Activated CD4-positive, CD25-positive, alpha-beta regulatory T cell treated with anti-CD3 and anti-CD28 coated beads, Interleukin-2, amount 50 U/mL, for 16 hours (primary cell): Measurements from ENCODE around the gene PGGHG.
"Not testable (repeated sequence)": the region's sequence is repeated elsewhere in the genome, so short reads cannot be mapped to it uniquely, and the experiment has no call there.

Experiments used
- DNase-seq: peaks from one replicate; pipeline ENCODE4 v3.0.0-alpha.2; 2020; ENCODE audit warnings: low read depth, low spot score

The PGGHG gene

DNA sequence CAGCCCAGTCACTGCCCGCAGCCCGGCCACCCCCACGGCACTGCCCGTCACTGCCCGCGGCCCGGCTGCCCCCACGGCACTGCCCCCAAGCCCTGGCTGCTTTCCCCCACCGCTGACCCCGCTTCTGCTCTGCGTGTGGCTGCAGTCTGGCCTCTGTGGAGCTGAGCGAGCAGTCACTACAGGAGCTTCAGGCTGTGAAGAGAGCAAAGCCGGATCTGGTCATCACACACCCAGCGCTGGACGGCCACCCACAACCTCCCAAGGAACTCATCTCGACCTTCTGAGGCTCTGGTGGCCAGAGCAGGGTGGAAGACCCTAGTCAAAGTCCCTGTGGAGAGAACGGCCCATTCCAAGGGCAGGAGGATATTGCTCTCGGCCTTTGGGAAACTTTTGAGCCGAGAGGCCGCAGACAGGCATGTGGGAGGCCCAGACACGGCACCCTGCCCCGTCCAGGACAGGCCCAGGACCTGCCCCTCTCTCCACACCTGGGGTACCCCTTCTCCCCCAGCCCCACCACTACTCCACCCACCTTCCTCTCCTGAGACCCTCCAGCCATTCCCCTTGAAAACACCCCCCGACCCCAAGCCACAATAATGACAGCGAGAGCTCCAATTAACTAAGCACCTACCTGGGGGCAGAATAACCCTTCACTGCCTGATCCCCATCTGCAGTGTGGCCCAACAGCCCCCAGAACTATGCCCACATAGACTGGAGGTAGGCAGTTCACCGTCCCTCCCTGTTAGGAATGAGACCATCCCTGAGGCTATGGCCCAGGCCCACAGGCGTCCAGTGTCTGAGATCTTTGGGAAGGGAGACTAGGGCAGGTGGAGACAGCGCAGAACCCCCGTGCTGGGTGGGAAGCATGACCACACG, 3.7 kb upstream of the PGGHG start:
- DNase-seq = no peak

DNA sequence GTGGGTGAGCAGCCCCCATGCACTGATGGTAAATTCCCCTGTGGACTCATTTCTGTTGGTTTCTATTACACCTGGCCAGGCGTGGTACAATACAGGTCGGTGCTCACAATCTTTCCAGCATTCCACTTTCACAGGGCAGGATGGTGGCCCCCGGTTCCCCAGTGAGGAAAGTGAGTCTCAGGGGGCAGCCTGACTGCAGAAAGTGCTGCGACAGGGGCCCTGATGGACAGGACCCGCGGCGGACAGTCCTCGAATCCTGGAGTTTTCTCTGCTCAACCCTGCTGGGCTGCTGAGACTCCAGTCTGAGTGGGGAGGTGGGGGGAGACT, 3.1 kb upstream of the PGGHG start:
- no peak for DNase-seq

DNA sequence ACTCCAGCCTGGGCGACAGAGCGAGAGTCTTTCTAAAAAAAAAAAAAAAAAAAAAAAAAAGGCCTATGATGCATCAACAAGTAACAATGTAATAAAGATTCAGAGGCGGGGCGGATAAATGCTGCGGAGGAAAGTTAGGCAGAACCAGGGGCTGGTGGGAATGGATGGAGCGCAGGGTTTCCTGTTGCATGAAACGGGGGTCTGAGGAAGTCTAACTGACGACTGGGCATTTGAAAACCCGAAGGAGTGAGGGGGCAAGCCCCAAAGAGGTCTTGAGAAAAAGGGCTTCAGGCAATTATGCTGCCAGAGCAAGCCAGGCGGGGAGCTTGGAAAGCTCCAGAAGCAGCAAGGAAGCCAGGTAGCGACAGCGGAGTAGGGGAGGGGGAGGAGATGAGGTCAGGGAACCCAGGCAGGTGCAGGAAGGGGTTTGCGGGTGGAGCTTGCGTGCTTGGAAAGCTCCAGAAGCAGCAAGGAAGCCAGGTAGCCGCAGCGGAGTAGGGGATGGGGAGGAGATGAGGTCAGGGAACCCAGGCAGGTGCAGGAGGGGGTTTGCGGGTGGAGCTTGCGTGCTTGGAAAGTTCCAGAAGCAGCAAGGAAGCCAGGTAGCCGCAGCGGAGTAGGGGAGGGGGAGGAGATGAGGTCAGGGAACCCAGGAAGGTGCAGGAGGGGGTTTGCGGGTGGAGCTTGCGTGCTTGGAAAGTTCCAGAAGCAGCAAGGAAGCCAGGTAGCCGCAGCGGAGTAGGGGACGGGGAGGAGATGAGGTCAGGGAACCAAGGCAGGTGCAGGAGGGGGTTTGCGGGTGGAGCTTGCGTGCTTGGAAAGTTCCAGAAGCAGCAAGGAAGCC, 1.7 kb upstream of the PGGHG start:
- not testable (repeated sequence) for DNase-seq

DNA sequence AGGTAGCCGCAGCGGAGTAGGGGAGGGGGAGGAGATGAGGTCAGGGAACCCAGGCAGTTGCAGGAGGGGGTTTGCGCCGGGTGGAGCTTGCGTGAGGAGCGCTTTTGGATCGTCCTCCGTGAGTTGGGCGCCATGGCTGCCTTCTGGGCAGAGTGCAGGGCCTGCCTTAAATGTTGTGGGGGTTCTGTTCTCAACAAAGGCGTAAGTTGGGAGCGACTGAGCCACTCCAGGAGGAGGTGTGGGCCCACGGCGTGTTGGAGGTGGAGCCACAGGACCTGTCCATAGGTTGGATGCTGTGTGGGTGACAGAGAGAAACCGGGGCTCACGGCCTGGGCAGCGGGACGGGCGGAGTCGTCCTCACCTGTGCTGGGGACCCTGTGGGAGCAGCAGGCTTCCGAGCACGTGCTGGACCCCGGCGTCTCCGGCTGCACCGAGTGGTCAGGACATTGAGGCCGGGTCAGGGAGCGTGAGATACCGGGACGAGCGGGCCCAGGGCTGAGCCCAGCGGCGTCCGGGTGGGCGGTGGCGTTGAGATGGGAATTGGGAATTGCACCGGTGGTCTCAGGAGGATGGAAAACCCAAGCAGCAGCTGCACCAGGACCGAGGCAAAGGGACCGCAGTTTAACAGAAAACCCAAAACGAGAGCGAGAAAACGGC, 977 bp upstream of the PGGHG start:
- no peak for DNase-seq

DNA sequence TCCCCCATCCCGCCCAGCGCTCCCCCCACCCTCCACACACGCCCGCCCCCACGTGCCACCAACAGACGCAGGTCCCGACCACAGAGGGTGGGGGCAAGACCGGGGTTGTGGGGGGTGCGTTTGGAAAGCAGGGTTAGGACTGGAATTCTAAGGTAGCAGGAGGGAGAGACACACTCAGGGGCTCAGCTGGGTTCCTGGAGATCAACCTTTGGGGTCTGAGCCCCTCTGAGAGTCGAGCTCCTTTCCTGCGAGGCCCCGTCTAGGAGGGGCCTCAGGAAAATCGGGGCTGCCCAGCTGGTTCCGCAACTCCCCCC, 429 bp downstream of the PGGHG start:
- no peak for DNase-seq

DNA sequence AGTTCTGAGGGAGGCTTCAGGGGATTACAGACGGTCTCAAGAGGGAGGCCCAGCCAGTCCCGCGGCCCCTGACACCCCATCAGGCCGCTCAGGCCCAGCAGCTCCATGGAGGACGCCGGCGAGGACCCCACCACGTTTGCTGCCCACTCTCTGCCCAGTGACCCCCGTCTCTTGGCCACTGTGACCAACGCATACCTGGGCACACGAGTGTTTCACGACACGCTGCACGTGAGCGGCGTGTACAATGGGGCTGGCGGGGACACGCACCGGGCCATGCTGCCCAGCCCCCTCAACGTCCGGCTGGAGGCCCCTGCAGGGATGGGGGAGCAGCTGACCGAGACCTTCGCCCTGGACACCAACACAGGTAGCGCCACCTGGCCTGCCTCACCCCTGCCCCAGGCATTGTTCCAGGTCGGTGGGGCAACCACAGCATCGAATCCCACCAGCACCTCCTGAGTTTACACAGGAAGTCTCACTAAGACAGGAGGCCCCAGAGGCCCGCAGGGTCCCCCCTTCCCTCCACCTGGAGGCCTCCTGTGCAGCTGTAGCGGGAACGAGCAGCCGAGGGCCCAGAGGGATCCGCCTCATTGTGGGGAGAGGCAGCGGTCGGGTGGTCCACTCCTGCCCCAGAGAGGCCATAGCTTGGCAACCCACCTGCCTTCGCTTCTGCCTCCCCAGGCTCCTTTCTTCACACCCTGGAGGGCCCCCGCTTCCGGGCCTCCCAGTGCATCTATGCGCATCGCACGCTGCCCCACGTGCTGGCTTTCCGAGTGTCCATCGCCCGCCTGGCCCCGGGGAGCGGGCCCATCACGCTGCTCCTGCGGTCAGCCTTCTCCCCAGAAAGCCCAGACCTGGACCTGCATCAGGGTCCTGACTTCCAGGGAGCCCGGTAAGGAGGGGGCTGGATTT, 1.0 kb downstream of the PGGHG start:
- no peak for DNase-seq

DNA sequence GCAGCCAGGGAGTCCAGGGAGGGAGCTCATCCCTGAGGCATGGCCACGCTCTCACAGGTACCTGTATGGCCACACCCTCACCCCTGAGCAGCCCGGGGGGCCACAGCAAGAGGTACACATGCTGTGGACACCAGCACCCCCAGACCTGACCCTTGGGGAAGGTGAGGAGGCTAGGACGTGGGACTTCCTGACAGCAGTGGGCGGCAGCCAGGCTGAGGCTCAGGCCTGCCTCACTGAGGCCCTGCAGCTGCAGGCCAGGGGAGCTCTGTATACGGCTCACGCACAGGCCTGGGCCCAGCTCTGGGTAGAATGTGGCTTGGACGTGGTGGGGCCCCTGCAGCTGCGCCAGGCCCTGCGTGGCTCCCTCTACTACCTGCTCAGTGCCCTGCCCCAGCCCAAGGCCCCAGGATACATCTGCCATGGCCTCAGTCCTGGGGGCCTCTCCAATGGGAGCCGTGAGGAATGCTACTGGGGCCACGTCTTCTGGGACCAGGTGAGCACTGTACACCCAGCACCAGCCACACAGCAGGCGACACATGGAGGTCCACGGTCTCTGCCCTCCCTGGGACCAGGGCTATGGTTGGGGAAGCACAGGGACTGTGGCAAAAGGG, 1.8 kb downstream of the PGGHG start:
- no peak for DNase-seq

DNA sequence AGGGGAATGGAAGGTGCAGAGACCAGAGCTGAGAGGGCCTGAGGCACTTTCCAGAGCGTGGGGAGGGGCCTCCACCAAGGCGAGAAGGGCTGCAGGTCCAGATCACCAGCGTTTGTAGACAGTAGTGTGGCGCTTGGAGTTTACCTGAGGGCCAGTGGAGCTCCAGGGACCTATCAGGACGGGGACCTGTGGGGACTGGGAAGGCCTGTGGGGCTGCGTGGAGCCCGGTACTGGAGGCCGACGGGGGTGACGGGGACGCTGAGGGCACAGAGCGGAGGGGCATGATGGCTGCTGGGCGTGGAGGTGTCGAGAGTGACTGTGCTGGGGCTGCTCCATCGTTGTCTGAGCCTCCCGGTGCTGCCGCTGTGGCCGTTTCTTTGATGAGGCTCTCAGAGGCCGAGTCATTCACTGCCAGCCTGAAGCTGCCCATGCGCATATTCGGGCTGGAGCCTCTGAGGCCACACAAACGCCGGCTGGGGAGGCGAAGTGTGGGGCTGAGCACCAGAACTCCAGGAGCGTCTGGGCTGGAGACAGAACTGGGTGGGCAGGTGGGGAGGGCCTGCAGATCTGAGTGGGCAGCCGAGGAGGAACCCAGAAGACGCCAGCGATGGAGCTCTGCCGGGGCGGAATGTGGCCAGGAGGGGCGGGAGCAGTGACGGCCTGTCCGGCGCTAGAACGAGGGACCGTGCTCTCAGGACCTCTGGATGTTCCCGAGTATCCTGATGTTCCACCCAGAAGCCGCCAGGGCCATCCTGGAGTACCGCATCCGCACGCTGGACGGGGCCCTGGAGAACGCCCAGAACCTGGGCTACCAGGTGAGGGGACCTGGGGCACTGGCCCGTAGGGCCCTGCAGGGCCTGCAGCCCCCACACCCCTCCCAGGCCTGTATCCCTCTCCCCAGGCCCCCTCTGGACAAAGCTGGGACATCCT, 2.6 kb downstream of the PGGHG start:
- no peak for DNase-seq

DNA sequence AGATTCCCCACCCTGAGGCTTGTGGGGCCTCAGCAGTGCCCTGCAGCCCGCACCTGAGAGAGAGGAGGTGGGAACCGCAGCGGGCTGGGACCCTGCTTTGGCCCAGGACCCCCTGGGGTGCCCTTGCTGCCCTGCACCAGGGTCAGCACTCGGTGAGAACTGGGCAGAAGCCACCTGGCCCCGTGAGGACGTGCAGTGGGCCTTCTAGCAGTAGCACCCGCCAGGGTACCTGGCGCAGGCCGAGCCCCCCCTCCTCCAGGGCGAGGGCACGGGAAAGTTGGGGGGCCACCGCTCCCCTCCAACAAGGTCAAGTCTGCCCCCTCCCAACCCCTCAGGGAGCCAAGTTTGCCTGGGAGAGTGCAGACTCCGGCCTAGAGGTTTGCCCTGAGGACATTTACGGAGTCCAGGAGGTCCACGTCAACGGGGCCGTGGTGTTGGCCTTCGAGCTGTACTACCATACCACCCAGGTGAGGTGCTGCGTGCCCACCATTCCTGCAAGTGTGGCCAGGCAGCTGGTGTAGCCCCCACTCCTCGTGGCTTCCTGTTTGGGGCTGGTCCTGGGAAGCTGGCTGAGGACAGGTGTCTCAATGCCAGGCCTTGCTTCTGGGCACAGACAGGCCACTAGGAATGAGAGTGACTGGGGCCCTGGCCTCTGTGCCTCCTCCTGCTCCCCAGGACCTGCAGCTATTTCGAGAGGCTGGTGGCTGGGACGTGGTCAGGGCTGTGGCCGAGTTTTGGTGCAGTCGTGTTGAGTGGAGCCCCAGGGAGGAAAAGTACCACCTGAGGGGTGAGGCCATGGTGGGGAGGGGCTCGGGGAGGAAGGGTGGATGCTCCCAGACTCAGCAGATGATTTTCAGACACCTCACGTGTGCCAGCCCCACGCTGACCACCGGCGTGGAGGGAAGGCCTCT, 3.5 kb downstream of the PGGHG start:
- no peak for DNase-seq

DNA sequence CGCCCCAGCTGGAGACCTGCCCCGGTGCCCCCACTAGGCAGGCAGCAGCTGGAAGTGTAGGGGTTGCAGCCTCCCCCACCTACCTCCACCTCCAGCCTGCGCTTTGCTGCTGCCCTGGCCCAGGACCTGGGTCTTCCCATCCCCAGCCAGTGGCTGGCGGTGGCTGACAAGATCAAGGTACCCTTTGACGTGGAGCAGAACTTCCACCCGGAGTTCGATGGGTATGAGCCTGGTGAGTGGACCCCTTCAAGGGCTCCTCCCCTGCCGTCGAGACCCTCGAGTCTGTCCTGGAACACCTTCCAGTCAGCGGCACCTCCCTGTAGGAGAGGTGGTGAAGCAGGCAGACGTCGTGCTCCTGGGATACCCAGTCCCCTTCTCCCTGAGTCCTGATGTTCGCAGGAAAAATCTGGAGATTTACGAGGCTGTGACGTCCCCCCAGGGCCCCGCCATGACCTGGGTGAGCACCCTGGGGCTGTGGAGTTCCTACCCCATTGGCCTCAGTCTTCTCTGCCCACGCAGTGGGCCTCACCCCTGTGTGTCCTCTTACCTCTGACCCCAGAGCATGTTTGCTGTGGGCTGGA, 4.4 kb downstream of the PGGHG start:
- no peak for DNase-seq

DNA sequence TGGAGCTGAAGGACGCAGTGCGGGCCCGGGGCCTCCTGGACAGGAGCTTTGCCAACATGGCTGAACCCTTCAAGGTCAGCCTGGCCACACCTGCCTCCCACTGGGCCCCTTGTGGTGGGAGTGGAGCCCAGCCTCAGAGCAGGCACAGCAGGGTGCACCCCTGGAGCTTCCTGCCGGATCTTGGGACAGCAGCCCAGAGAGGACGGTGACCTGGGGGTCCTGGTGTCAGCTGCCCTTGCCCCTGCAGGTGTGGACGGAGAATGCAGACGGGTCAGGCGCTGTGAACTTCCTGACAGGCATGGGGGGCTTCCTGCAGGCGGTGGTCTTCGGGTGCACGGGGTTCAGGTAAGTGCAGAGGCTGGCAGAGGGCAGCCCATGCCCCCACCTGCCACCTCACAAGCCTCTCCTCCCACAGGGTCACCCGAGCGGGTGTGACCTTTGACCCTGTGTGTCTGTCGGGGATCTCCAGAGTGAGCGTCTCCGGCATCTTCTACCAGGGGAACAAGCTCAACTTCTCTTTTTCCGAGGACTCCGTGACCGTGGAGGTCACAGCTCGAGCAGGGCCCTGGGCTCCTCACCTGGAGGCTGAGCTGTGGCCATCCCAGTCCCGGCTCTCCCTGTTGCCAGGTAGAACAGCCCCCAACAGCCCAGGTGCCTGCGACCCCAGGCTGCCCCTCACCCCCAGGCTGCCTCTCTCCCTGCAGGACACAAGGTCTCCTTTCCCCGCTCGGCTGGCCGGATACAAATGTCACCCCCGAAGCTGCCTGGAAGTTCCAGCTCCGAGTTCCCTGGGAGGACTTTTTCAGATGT, 5.1 kb downstream of the PGGHG start:
- no peak for DNase-seq

DNA sequence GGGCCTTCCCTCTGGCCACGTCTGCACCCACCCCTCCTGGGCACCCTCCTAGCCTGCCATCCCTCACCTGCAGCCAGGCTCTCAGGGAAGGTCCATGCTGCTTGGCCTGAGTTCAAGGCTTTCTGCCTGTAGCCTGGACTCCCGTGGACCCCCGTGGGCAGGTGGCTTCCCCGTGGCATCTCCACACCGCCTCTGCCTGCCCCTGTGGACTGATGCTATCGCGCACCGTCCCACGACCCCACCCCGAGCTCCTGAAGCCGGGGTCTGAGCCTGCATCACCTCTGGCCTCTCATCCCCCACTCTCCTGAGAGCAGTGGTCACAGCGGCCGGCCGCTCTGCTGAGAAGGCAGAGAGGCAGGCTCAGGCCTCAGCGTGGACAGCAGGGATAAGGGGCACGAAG, 5.9 kb downstream of the PGGHG start:
- no peak for DNase-seq

DNA sequence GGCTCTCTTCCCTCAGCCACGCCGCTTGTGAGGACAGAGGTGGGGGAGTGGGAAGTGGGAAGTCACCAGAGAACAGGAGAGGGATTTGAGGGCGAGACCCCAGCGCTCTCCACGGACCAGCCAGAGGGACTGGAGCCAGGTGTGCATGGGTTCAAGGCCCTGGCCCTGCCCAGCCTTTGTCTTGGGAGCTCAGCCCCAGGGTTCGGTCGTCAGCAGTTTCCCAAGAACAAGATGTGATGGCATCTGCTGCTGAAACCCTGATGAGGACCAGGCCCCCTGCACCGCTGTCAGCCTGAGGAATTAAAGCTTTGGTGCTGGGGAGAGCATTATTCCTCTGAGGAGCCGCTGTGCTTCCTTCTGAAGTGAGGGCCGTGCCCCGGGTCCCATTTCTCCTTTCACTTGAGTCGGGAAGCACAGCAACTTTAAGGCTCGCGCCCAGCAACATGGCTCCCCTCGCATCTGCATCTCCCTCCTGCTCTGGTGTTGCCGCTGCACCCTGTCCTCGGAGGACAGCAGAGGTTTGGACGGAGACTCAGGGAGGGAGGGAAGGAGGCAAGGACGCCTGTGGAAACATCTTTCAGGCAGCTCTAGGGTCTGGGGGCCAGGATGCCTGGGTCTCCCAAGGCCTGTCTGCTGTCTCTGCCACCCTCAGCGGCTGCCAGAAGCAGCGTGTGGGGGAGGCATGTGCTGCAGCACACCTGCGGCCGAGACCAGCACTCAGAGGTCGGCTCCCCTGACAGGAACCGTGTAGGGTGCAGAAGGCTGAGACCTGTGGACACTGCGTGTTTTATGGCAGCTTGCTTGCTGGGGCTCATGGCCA, 6.6 kb downstream of the PGGHG start:
- DNase-seq = no peak

DNA sequence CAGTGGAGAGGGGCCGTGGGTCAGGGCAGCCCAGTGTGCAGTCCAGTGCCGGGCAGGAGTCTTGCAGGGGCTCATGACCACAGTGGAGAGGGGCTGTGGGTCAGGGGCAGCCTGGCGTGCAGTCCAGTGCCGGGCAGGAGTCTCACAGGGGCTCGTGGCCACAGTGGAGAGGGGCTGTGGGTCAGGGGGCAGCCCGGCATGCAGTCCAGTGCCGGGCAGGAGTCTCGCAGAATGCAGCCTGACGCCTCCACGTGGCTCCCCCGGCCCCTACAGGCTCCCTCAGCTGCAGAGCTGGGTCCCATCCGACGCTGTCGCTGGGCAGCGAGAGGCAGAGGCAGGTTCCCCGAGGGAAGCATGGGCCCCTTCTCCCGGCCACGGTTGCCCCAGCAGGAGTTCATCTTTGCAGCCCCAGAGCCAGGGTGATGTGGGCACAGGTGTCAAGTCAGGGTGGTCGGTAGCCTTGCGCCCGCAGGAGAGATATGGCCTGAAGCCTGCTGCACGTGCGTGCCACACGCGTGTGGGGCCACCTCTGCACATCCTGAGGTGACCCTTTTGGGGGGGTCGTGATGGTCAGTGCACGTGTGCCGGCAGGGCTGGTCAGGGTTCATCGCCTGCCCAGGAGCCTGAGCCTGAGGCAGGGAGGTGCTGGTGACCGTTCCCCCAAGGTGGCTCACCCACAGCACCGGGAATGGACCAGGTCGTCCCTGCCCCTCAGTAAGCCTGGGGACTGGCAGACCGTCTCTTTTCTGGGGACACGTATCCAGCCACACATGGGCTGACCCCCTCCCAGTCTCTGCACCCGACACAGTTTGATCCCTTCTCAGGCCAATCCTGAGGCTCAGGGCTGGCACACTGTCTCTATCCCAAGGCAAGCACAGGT, 7.5 kb downstream of the PGGHG start:
- no peak for DNase-seq

DNA sequence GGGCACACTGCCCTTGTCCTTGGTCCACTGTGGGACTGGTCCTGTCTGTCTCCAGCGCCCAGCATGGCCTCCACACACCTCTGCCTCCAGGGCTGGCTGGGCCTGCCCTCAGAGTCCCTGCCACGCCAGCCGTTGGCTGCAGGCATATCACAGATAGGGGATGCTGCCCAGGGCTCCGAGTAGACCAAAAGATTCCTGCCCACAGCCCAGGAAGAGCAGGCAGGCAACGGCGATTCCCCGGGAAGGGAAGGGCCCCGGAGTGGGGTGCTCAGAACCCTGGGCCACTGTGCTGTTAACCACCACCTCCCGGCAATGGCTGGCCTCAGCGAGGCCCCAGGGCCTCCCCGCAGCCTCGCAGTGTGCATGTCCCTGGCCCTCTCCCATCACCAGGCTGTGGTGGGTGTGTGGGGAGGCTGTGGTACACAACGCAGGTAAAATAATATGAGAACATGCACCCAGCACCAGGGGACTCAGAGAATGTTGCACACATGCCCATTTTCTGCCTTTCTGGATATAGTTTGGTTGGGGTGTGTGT, 8.2 kb downstream of the PGGHG start:
- no peak for DNase-seq
